Heart left ventricle (tissue), 16 donors: ENCODE data around the gene CLEC16A. TPM values are rescaled to one million over a fixed set of nuclear protein-coding genes. Genes with fewer than 3 reads are reported as not detected.

Source experiments
- ATAC-seq, 4 donors: fragments of 200-7000 bp; cut with Tn5 transposase; one replicate each; pipeline ENCODE4 v1.9.1; 2020 to 2022; ENCODE audit warnings: moderate library complexity in 4 of 4, mild to moderate bottlenecking in 3 of 4, moderate number of reproducible peaks in 1 of 4
- DNase-seq, 5 donors: peaks; one replicate each; pipeline ENCODE4 v3.0.0-alpha.2; 2020
- H3K27ac ChIP-seq, 12 donors: fragments of 200-600 bp; sonication (generic) in 4 of 12; one replicate each; pipeline versions ENCODE4 v1.5.0 to v1.8.0; 2016 to 2022; ENCODE audit warnings: mild to moderate bottlenecking in 2 of 12
- H3K27me3 ChIP-seq, 9 donors: fragments of 200-600 bp; sonication (generic) in 2 of 9; one replicate each; pipeline versions ENCODE4 v1.5.1 to v1.8.0; 2016 to 2022; ENCODE audit warnings: mild to moderate bottlenecking in 3 of 9
- H3K36me3 ChIP-seq, 9 donors: fragments of 200-600 bp; sonication (generic) in 2 of 9; one replicate each; pipeline versions ENCODE4 v1.5.0 to v1.8.0; 2018 to 2022; ENCODE audit warnings: mild to moderate bottlenecking in 2 of 9
- H3K4me1 ChIP-seq, 12 donors: fragments of 200-600 bp; sonication (generic) in 4 of 12; one replicate each; pipeline versions ENCODE4 v1.5.0 to v1.8.0; 2016 to 2022; ENCODE audit warnings: mild to moderate bottlenecking in 3 of 12
- H3K4me3 ChIP-seq, 12 donors: fragments of 200-600 bp; sonication (generic) in 4 of 12; one replicate each; pipeline versions ENCODE4 v1.5.0 to v1.8.0; 2017 to 2022; ENCODE audit warnings: mild to moderate bottlenecking in 9 of 12, moderate library complexity in 4 of 12
- H3K9me3 ChIP-seq, 12 donors: fragments of 200-600 bp; sonication (generic) in 4 of 12; one replicate each; pipeline versions ENCODE4 v1.5.0 to v1.8.0; 2016 to 2022; ENCODE audit warnings: mild to moderate bottlenecking in 1 of 12
- CTCF ChIP-seq, 12 donors: fragments of 200-600 bp; sonication (generic) in 4 of 12; IDR thresholded peaks; one replicate each; pipeline versions ENCODE4 v1.5.0 to v1.8.0; 2018 to 2022; ENCODE audit warnings: antibody characterized with exemption in 12 of 12, mild to moderate bottlenecking in 5 of 12
- POLR2A ChIP-seq, 2 donors: fragments of 450-650 bp; IDR thresholded peaks; one replicate each; pipeline ENCODE4 v1.6.1; 2017; ENCODE audit warnings: antibody characterized with exemption in 2 of 2, mild to moderate bottlenecking in 2 of 2, moderate library complexity in 2 of 2
- WGBS, 4 donors: extraction: QIAGEN DNeasy Blood & Tissue Kit in 2 of 4; methylation state at CpG; one replicate each; pipeline versions ENCODE4 v1.1.5 to v1.1.7; 2013 to 2018; 5-methylcytosine and 5-hydroxymethylcytosine counted together
- intact Hi-C, 10 donors: fragments of 100-400 bp; cut with DNase I; formaldehyde crosslinking; loops; one replicate each; pipeline versions ENCODE4 v1.11.1 to v1.14.2; 2022
- polyA plus RNA-seq, 2 donors: library from polyadenylated mRNA; stranded (reverse); fragments of 200-250 nt; gene quantifications; one replicate each; pipeline ENCODE4 v1.2.3, GENCODE V29; 2013
- total RNA-seq, 9 donors: library from RNA; depleted of rRNA in 2 of 9; stranded (reverse); fragments of >200 nt in 2 of 9; fragmentation: NEBNext Ultra II Directional in 3 of 9; extraction: Animal tissue kit (Norgen Biotek cat#: 25700) in 3 of 9; gene quantifications; one replicate each; pipeline versions ENCODE4 v1.1.0 to v1.2.4, GENCODE V29; 2016 to 2023
- donor health status: ischemic (EF 13 %, LVEDD 7.1; RV severe dilation, severe dysfunction).
- donor health status: healthy with polysubstance abuse.
- donor health status: DM: no; HTN: yes; CAD: no.
- donor health status: DM: no; HTN: no; CAD: no.
- donor health status: ischemic (EF 25% LVEDD 6.9; RV normal size, moderate dysfunction).
- donor health status: ischemic (EF 25% LVEDD 5.7; RV mildly dilated, moderate dysfunction).
- donor health status: healthy.
- donor health status: DM: yes; HTN: yes; CAD: no.
- donor health status: ischemic (EF 35%, LVEDD 5.7; RV mildly dilated, moderate dysfunction).
- donor health status: nonischemic (EF 11% LVEDD 7.7; RV severe dilation, severe dysfunction).
- donor health status: DM: yes; HTN: yes; CAD: no.
- donor health status: PGD.
- donor health status: ischemic (EF 29% LVEDD 5.4; RV normal size, mild dysfunction).
- donor health status: nonischemic (EF 23%, LVEDD 6.1; RV moderate dilation, normal function).

CLEC16A gene
- total and polyA plus RNA-seq, 11 donors, result 13.8 to 41.1 (median 23.7) TPM

DNA sequence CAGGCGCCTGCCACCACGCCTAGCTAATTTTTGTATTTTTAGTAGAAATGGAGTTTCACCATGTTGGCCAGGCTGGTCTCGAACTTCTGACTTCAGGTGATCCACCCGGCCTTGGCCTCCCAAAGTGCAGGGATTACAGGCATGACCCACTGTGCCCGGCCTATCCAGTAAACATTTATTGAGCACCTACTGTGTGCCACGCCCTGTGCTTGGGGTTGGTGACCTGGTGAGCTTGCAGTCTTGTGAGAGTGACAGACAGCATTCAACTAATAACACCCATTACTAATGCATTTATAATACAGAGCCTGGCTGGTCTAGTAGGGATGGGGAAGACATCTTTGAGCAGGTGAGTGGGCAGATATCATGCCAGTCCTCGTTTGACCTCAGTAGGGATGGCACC lies 198.6 kb downstream of the CLEC16A start:
- TF ChIP-seq POLR2A (IDR thresholded peaks at IDR 0.05) (no peak), CTCF (IDR thresholded peaks at IDR 0.05) (no peak)
- Histone ChIP-seq H3K4me3 (no peak overlapping the region), H3K27me3 (no peaks in the 10 kb centered on the region), H3K36me3 (no peaks in the 10 kb centered on the region), H3K9me3 (no peaks in the 10 kb centered on the region), H3K4me1 (peaks cover 0 to 61% (median 32%) of the 10 kb centered on the region in 12 donors), H3K27ac (peak overlapping the region in 3 of 12 donors; percentile 22 to 44 (median 42))
- WGBS, 4 donors, result 92 to 99% (median 94%) methylated on average over 7 of the region's 7 CpGs
- DNase-seq (no peak), ATAC-seq (no peak)
- intact Hi-C loops, result loop anchor here in 1 of 10 donors (2.0 kb wide), 1 partner anchor 20 kb away; no protein-coding TSS in a partner anchor

DNA sequence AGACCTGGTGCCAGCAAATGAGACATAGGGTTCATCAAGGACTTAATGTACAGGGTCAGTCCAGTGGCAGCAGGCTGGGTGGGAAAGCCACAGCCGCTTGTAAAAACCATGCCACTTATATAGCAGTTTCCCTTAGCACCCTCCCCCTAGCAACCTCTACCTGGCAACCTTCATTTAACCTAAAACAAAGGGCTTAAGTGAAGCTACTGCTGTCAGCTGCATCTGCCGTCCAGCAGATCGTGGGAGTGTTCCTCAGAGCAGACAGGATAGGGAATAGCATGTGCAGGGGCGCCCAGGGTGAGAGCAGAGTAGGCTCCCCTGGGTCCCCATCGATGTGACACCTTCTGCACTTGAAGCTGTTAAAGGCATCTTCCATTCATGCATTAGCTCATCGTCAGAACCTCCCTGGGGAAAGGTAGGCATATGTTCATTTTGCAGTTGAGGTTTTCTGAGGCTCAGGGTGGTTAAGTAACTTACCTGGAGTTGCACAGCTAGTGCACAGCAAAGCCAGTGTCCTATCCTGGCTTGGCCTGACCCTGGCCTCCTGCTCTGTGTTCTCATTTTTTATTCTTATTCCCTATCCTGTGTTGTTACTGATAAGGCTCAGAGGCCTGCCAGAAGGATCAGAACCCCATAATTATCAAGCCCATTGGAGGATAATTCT lies 199.1 kb downstream of the CLEC16A start:
- Histone ChIP-seq H3K9me3 (no peaks in the 10 kb centered on the region), H3K27ac (no peak overlapping the region), H3K4me1 (peaks cover 0 to 59% (median 31%) of the 10 kb centered on the region in 12 donors), H3K27me3 (no peaks in the 10 kb centered on the region), H3K36me3 (no peaks in the 10 kb centered on the region), H3K4me3 (no peak overlapping the region)
- TF ChIP-seq CTCF (IDR thresholded peaks at IDR 0.05) (no peak), POLR2A (IDR thresholded peaks at IDR 0.05) (no peak)
- WGBS, 4 donors, result 70 to 80% (median 71%) methylated on average over 6 of the region's 6 CpGs
- no peak for ATAC-seq
- intact Hi-C loops, result loop anchor here in 1 of 10 donors (2.0 kb wide), 1 partner anchor 19 kb away; no protein-coding TSS in a partner anchor
- no peak for DNase-seq

- DNase-seq (peak in 1 of 5 donors; percentile 58), ATAC-seq (peak in 1 of 4 donors; percentile 41)
- Histone ChIP-seq H3K27me3 (no peaks in the 10 kb centered on the region), H3K9me3 (no peaks in the 10 kb centered on the region), H3K36me3 (no peaks in the 10 kb centered on the region), H3K27ac (peak overlapping the region in 1 of 12 donors; percentile 10), H3K4me3 (no peak overlapping the region), H3K4me1 (peaks cover 0 to 53% (median 27%) of the 10 kb centered on the region in 12 donors)
- intact Hi-C loops, result no loop called here
- 53 to 82% (median 78%) methylated on average over 3 to 4 of the region's 4 CpGs for WGBS, 4 donors
- TF ChIP-seq POLR2A (IDR thresholded peaks at IDR 0.05), result no peak
- TF ChIP-seq CTCF (IDR thresholded peaks at IDR 0.05), result no peak
Measured at GRCh38 chr16:11144122-11144521, 199.8 kb downstream of the CLEC16A start.

- Histone ChIP-seq H3K36me3 (peaks cover 0 to 6% (median 0%) of the 10 kb centered on the region in 9 donors), H3K4me1 (peaks cover 0 to 43% (median 16%) of the 10 kb centered on the region in 12 donors), H3K27me3 (no peaks in the 10 kb centered on the region), H3K9me3 (no peaks in the 10 kb centered on the region), H3K27ac (no peak overlapping the region), H3K4me3 (no peak overlapping the region)
- WGBS, 4 donors, result 76 to 96% (median 84%) methylated on average over 5 to 13 of the region's 13 CpGs
- ATAC-seq (peak; percentile 4 to 77 (median 62)), DNase-seq (peak in 2 of 5 donors; percentile 59 to 62)
- intact Hi-C loops, result no loop called here
- no peak for TF ChIP-seq POLR2A (IDR thresholded peaks at IDR 0.05)
- no peak for TF ChIP-seq CTCF (IDR thresholded peaks at IDR 0.05)
Measured at GRCh38 chr16:11145173-11145818, 200.9 kb downstream of the CLEC16A start.
